ENCODE measurements around the gene TXNDC16. TPM values are rescaled to one million over a fixed set of nuclear protein-coding genes. Genes with fewer than 3 reads are reported as not detected.
"Not testable (repeated sequence)": the region's sequence is repeated elsewhere in the genome, so short reads cannot be mapped to it uniquely, and the experiment has no call there.

The TXNDC16 gene
- total RNA-seq, 4 donors from 2014 or later, result 7.2 to 18.8 (median 14.7) TPM

GRCh38 chr14:52485350-52485960 lies 66.8 kb downstream of the TXNDC16 start:
- no peak for TF ChIP-seq CTCF (IDR thresholded peaks at IDR 0.05)
- TF ChIP-seq EP300 (IDR thresholded peaks at IDR 0.05), result no peak
- no peak for TF ChIP-seq POLR2A (IDR thresholded peaks at IDR 0.05)
- Histone ChIP-seq H3K27me3 (no peaks in the 10 kb centered on the region), H3K9me3 (no peaks in the 10 kb centered on the region), H3K27ac (no peak overlapping the region), H3K4me1 (no peaks in the 10 kb centered on the region), H3K4me3 (no peak overlapping the region), H3K36me3 (peaks cover 0 to 46% (median 0%) of the 10 kb centered on the region in 3 donors)
- WGBS, 2 donors, result 89 to 91% methylated on average over 4 of the region's 4 CpGs
- DNase-seq (ENCODE audit: low spot score in 2 of 2), result no peak

- Histone ChIP-seq H3K36me3 (peaks cover 0 to 55% (median 0%) of the 10 kb centered on the region in 3 donors), H3K4me3 (no peak overlapping the region), H3K4me1 (no peaks in the 10 kb centered on the region), H3K9me3 (peaks cover 0 to 7% (median 2%) of the 10 kb centered on the region in 4 donors), H3K27me3 (no peaks in the 10 kb centered on the region), H3K27ac (no peak overlapping the region)
- TF ChIP-seq POLR2A (IDR thresholded peaks at IDR 0.05), result no peak
- TF ChIP-seq EP300 (IDR thresholded peaks at IDR 0.05), result no peak
- TF ChIP-seq CTCF (IDR thresholded peaks at IDR 0.05), result no peak
- no peak for DNase-seq (ENCODE audit: low spot score in 2 of 2)
Observed at GRCh38 chr14:52481864-52482263, 70.4 kb downstream of the TXNDC16 start.

- Histone ChIP-seq H3K36me3 (peaks cover 0 to 43% (median 0%) of the 10 kb centered on the region in 3 donors), H3K9me3 (peaks cover 0 to 11% (median 5%) of the 10 kb centered on the region in 4 donors), H3K27me3 (no peaks in the 10 kb centered on the region), H3K4me3 (no peak overlapping the region), H3K27ac (no peak overlapping the region), H3K4me1 (no peaks in the 10 kb centered on the region)
- TF ChIP-seq EP300 (IDR thresholded peaks at IDR 0.05) (no peak), CTCF (IDR thresholded peaks at IDR 0.05) (peak in 4 of 5 experiments; percentile 28 to 60 (median 42))
- no peak for DNase-seq (ENCODE audit: low spot score in 2 of 2)
- 17 to 26% methylated on average over 1 of the region's 1 CpG for WGBS, 2 donors
Observed at GRCh38 chr14:52473557-52473956, 78.7 kb downstream of the TXNDC16 start.

- TF ChIP-seq POLR2A (IDR thresholded peaks at IDR 0.05), result no peak
- no peak for TF ChIP-seq CTCF (IDR thresholded peaks at IDR 0.05)
- no peak for TF ChIP-seq EP300 (IDR thresholded peaks at IDR 0.05)
- H3K27ac ChIP-seq, result no peak overlapping the region
- DNase-seq (ENCODE audit: low spot score in 2 of 2), result no peak
- peaks cover 0 to 11% (median 5%) of the 10 kb centered on the region in 4 donors for H3K9me3 ChIP-seq
- peaks cover 0 to 39% (median 0%) of the 10 kb centered on the region in 3 donors for H3K36me3 ChIP-seq
- no peaks in the 10 kb centered on the region for H3K27me3 ChIP-seq
- H3K4me1 ChIP-seq, result no peaks in the 10 kb centered on the region
- WGBS, 2 donors, result 94 to 95% methylated on average over 6 of the region's 6 CpGs
- no peak overlapping the region for H3K4me3 ChIP-seq
Observed at GRCh38 chr14:52472728-52473127, 79.6 kb downstream of the TXNDC16 start.

DNA sequence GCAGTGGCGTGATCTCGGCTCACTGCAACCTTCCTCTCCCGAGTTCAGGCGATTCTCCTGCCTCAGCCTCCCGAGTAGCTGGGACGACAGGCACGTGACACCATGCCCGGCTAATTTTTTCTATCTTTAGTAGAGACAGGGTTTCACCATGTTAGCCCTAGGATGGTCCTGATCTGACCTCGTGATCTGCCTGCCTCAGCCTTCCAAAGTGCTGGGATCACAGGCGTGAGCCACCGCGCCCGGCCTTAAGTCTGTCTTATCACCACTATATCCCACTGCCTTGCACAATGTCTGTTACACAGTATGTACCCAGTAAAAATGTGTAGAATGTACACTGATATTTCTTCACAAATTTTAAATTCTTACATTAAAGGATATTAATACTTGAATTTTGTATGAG lies 80.1 kb downstream of the TXNDC16 start:
- H3K4me1 ChIP-seq; H3K9me3 ChIP-seq; H3K27me3 ChIP-seq; H3K27ac ChIP-seq; H3K4me3 ChIP-seq; DNase-seq (ENCODE audit: low spot score in 2 of 2): not testable (repeated sequence)
- WGBS, 2 donors, result 90 to 96% methylated on average over 13 of the region's 13 CpGs
- peaks cover 0 to 34% (median 0%) of the 10 kb centered on the region in 3 donors for H3K36me3 ChIP-seq
